ENCODE measurements around the gene ASB4. TPM values are rescaled to one million over a fixed set of nuclear protein-coding genes. Genes with fewer than 3 reads are reported as not detected.

Gene ASB4
- total RNA-seq, 1 donor from 2014 or later = not detected

GRCh38 chr7:95584769-95585425 is 99.2 kb downstream of the ASB4 start:
- TF ChIP-seq, protein P1, sequence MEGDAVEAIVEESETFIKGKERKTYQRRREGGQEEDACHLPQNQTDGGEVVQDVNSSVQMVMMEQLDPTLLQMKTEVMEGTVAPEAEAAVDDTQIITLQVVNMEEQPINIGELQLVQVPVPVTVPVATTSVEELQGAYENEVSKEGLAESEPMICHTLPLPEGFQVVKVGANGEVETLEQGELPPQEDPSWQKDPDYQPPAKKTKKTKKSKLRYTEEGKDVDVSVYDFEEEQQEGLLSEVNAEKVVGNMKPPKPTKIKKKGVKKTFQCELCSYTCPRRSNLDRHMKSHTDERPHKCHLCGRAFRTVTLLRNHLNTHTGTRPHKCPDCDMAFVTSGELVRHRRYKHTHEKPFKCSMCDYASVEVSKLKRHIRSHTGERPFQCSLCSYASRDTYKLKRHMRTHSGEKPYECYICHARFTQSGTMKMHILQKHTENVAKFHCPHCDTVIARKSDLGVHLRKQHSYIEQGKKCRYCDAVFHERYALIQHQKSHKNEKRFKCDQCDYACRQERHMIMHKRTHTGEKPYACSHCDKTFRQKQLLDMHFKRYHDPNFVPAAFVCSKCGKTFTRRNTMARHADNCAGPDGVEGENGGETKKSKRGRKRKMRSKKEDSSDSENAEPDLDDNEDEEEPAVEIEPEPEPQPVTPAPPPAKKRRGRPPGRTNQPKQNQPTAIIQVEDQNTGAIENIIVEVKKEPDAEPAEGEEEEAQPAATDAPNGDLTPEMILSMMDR (IDR thresholded peaks at IDR 0.05; ENCODE audit: unreplicated experiment) = no peak
- Mint-ChIP-seq H3K4me3 (ENCODE audit: unreplicated experiment) (no peak overlapping the region), H3K4me1 (ENCODE audit: unreplicated experiment) (peaks cover 8% of the 10 kb centered on the region), H3K9me3 (ENCODE audit: unreplicated experiment) (no peaks in the 10 kb centered on the region), H3K36me3 (ENCODE audit: low read depth, unreplicated experiment) (no peaks in the 10 kb centered on the region), H3K27me3 (ENCODE audit: unreplicated experiment) (no peaks in the 10 kb centered on the region), H3K27ac (ENCODE audit: unreplicated experiment) (no peak overlapping the region)
- DNase-seq (ENCODE audit: low spot score) = no peak

DNA sequence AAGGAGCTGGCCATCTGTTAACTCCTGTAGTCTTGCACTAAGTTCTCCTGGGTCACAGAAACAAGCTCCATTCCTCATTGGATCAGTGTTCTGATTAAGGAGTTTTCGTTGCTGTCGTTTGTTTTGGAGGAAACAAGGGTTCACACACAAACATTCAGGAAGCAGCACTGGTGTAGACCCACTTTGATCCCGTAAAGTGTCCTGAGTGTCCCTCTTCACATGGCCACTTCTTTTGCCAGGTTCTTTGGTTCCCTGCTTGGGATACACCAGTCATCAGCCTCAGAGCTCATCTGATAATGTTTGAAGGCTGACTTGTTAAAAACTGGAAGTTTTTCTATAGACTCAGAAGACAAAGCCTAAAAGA is 99.7 kb downstream of the ASB4 start:
- Mint-ChIP-seq H3K27me3 (ENCODE audit: unreplicated experiment) (no peaks in the 10 kb centered on the region), H3K9me3 (ENCODE audit: unreplicated experiment) (no peaks in the 10 kb centered on the region), H3K4me1 (ENCODE audit: unreplicated experiment) (peaks cover 8% of the 10 kb centered on the region), H3K27ac (ENCODE audit: unreplicated experiment) (no peak overlapping the region), H3K36me3 (ENCODE audit: low read depth, unreplicated experiment) (no peaks in the 10 kb centered on the region), H3K4me3 (ENCODE audit: unreplicated experiment) (no peak overlapping the region)
- TF ChIP-seq, protein P1 (IDR thresholded peaks at IDR 0.05; ENCODE audit: unreplicated experiment) = no peak
- no peak for DNase-seq (ENCODE audit: low spot score)

DNA sequence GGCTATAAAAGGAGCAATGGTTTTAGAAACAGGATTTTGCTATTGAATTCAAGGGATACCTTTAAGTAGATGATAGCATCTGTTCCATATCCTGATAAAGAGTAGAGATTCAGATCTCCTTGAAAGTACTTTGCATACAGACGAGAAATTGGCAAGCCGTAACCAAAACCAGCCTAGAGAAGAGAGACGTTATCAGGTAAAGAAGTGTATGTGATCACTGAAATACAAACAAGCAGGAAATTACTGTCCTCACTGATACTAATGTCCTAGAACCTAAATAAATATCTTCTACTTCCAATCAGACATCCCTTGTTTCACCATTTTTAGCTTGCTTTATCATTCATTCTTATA is 101.2 kb downstream of the ASB4 start:
- Mint-ChIP-seq H3K4me3 (ENCODE audit: unreplicated experiment) (no peak overlapping the region), H3K27me3 (ENCODE audit: unreplicated experiment) (no peaks in the 10 kb centered on the region), H3K36me3 (ENCODE audit: low read depth, unreplicated experiment) (no peaks in the 10 kb centered on the region), H3K9me3 (ENCODE audit: unreplicated experiment) (no peaks in the 10 kb centered on the region), H3K27ac (ENCODE audit: unreplicated experiment) (no peak overlapping the region), H3K4me1 (ENCODE audit: unreplicated experiment) (peaks cover 8% of the 10 kb centered on the region)
- no peak for DNase-seq (ENCODE audit: low spot score)
- TF ChIP-seq, protein P1 (IDR thresholded peaks at IDR 0.05; ENCODE audit: unreplicated experiment) = no peak

DNA sequence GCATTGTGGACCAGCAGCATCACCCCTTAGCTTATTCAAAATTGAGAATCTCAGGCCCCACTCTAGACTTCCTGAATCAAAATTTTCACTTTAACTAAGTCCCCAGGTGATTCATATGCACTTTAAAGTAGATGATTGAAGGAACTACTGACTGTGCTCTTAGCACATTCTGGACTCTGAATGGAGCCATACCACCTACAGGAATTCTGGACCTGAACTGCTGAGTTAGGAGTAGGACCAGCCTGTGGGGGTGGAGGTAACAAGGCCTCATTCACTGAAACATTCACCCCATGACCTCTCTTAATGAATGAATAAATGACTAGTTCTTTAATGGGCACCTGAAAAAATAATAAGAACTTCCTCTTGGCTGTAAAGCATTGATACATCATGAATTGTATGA is 103.3 kb downstream of the ASB4 start:
- Mint-ChIP-seq H3K4me3 (ENCODE audit: unreplicated experiment) (no peak overlapping the region), H3K27ac (ENCODE audit: unreplicated experiment) (no peak overlapping the region)
- TF ChIP-seq, protein P1 (IDR thresholded peaks at IDR 0.05; ENCODE audit: unreplicated experiment) = no peak

GRCh38 chr7:95589766-95590165 is 104.0 kb downstream of the ASB4 start:
- no peaks in the 10 kb centered on the region for H3K9me3 Mint-ChIP-seq (ENCODE audit: unreplicated experiment)
- H3K27ac Mint-ChIP-seq (ENCODE audit: unreplicated experiment) = no peak overlapping the region
- peaks cover 8% of the 10 kb centered on the region for H3K4me1 Mint-ChIP-seq (ENCODE audit: unreplicated experiment)
- no peak for DNase-seq (ENCODE audit: low spot score)
- TF ChIP-seq, protein P1 (IDR thresholded peaks at IDR 0.05; ENCODE audit: unreplicated experiment) = no peak
- no peaks in the 10 kb centered on the region for H3K27me3 Mint-ChIP-seq (ENCODE audit: unreplicated experiment)
- no peaks in the 10 kb centered on the region for H3K36me3 Mint-ChIP-seq (ENCODE audit: low read depth, unreplicated experiment)
- H3K4me3 Mint-ChIP-seq (ENCODE audit: unreplicated experiment) = no peak overlapping the region

More for the DNA sequence above, 103.3 kb downstream of the ASB4 start:
- no peaks in the 10 kb centered on the region for H3K36me3 Mint-ChIP-seq (ENCODE audit: low read depth, unreplicated experiment)
- H3K27me3 Mint-ChIP-seq (ENCODE audit: unreplicated experiment) = no peaks in the 10 kb centered on the region
- DNase-seq (ENCODE audit: low spot score) = no peak
- H3K9me3 Mint-ChIP-seq (ENCODE audit: unreplicated experiment) = no peaks in the 10 kb centered on the region
- H3K4me1 Mint-ChIP-seq (ENCODE audit: unreplicated experiment) = peaks cover 8% of the 10 kb centered on the region

Other genes starting within 250 kb of the ASB4 start
- gene PON1, start 161.4 kb upstream of the ASB4 start, total RNA-seq (ENCODE audit: unreplicated experiment) = 1.5 TPM
- gene PON3, start 89.6 kb upstream of the ASB4 start, total RNA-seq (ENCODE audit: unreplicated experiment) = 50.9 TPM
- 158 TPM for gene PON2, start 50.9 kb upstream of the ASB4 start, total RNA-seq (ENCODE audit: unreplicated experiment)
- gene PDK4, start 110.6 kb downstream of the ASB4 start, total RNA-seq (ENCODE audit: unreplicated experiment) = 0.23 TPM

Data from endothelial cell (in vitro differentiated cells).